ENCODE data around the gene FIGN. TPM values are rescaled to one million over a fixed set of nuclear protein-coding genes. Genes with fewer than 3 reads are reported as not detected.

The FIGN gene
- 1 to 10 TPM in 5 of 6 donors, under 1 TPM in 1; 0.91 to 4.5 (median 4.1) TPM for total RNA-seq

- Histone ChIP-seq H3K4me1 (no peaks in the 10 kb centered on the region), H3K9me3 (no peaks in the 10 kb centered on the region), H3K4me3 (peak within 1 kb of the TSS; percentile 3 to 65 (median 55)), H3K27ac (peak within 1 kb of the TSS; percentile 67 to 88 (median 85)), H3K36me3 (no peaks in the 10 kb centered on the region), H3K27me3 (no peaks in the 10 kb centered on the region)
- 2 to 3% methylated on average over 40 to 50 of the region's 54 CpGs for WGBS, 2 donors
- DNase-seq (peak; percentile 73 to 93), ATAC-seq (ENCODE audit: low FRiP score in 2 of 2) (peak; percentile 87 to 95)
- TF ChIP-seq POLR2AphosphoS5 (IDR thresholded peaks at IDR 0.05) (peak in 1 of 2 donors; percentile 67), EP300 (IDR thresholded peaks at IDR 0.05) (no peak), POLR2A (IDR thresholded peaks at IDR 0.05) (peak in 3 of 4 donors; percentile 26 to 57 (median 52))
These were observed at the start of gene FIGN for GRCh38 chr2:163735685-163736432. TSS of gene FIGN (minus strand) at chr2:163736008. CDS start at chr2:163734927, 1,081 bp downstream.

GRCh38 chr2:163785162-163785561, 49.4 kb upstream of the FIGN start:
- Histone ChIP-seq H3K4me1 (no peaks in the 10 kb centered on the region), H3K27ac (no peak overlapping the region), H3K36me3 (no peaks in the 10 kb centered on the region), H3K27me3 (no peaks in the 10 kb centered on the region), H3K9me3 (no peaks in the 10 kb centered on the region), H3K4me3 (no peak overlapping the region)
- DNase-seq, result no peak
- no peak for ATAC-seq (ENCODE audit: low FRiP score in 2 of 2)
- 85 to 86% methylated on average over 3 of the region's 3 CpGs for WGBS, 2 donors
- TF ChIP-seq EP300 (IDR thresholded peaks at IDR 0.05) (no peak), POLR2AphosphoS5 (IDR thresholded peaks at IDR 0.05) (no peak), CTCF (IDR thresholded peaks at IDR 0.05) (no peak), POLR2A (IDR thresholded peaks at IDR 0.05) (no peak)

GRCh38 chr2:163779970-163780597, 44.3 kb upstream of the FIGN start:
- no peaks in the 10 kb centered on the region for H3K9me3 ChIP-seq
- ATAC-seq (ENCODE audit: low FRiP score in 2 of 2) (no peak), DNase-seq (peak in 1 of 2 donors; percentile 57)
- TF ChIP-seq EP300 (IDR thresholded peaks at IDR 0.05) (no peak), POLR2A (IDR thresholded peaks at IDR 0.05) (no peak), POLR2AphosphoS5 (IDR thresholded peaks at IDR 0.05) (no peak), CTCF (IDR thresholded peaks at IDR 0.05) (no peak)
- no peaks in the 10 kb centered on the region for H3K4me1 ChIP-seq
- H3K27me3 ChIP-seq, result no peaks in the 10 kb centered on the region
- WGBS, 2 donors, result 52 to 62% methylated on average over 6 of the region's 6 CpGs
- no peaks in the 10 kb centered on the region for H3K36me3 ChIP-seq
- H3K4me3 ChIP-seq, result no peak overlapping the region
- no peak overlapping the region for H3K27ac ChIP-seq

GRCh38 chr2:163778045-163778781, 42.4 kb upstream of the FIGN start:
- Histone ChIP-seq H3K27ac (no peak overlapping the region), H3K36me3 (no peaks in the 10 kb centered on the region), H3K4me3 (no peak overlapping the region), H3K9me3 (no peaks in the 10 kb centered on the region), H3K27me3 (no peaks in the 10 kb centered on the region), H3K4me1 (no peaks in the 10 kb centered on the region)
- no peak for TF ChIP-seq POLR2A (IDR thresholded peaks at IDR 0.05)
- TF ChIP-seq POLR2AphosphoS5 (IDR thresholded peaks at IDR 0.05), result no peak
- no peak for TF ChIP-seq CTCF (IDR thresholded peaks at IDR 0.05)
- no peak for TF ChIP-seq EP300 (IDR thresholded peaks at IDR 0.05)
- WGBS, 2 donors, result 82 to 83% methylated on average over 5 of the region's 5 CpGs
- ATAC-seq (ENCODE audit: low FRiP score in 2 of 2), result no peak
- no peak for DNase-seq

- Histone ChIP-seq H3K36me3 (no peaks in the 10 kb centered on the region), H3K9me3 (no peaks in the 10 kb centered on the region), H3K27ac (no peak overlapping the region), H3K4me3 (no peak overlapping the region), H3K27me3 (no peaks in the 10 kb centered on the region), H3K4me1 (no peaks in the 10 kb centered on the region)
- ATAC-seq (ENCODE audit: low FRiP score in 2 of 2), result no peak
- TF ChIP-seq POLR2A (IDR thresholded peaks at IDR 0.05) (no peak), EP300 (IDR thresholded peaks at IDR 0.05) (no peak), CTCF (IDR thresholded peaks at IDR 0.05) (no peak), POLR2AphosphoS5 (IDR thresholded peaks at IDR 0.05) (no peak)
- 65 to 81% methylated on average over 1 of the region's 1 CpG for WGBS, 2 donors
- DNase-seq, result no peak
These were observed 39.5 kb upstream of the FIGN start for GRCh38 chr2:163775304-163775703.

All from upper lobe of left lung (tissue), 6 donors.